AG04450 (cell line): ENCODE data around the gene MLYCD. TPM values are rescaled to one million over a fixed set of nuclear protein-coding genes. Genes with fewer than 3 reads are reported as not detected.

ENCODE experiments used
- CTCF ChIA-PET: fragments of 300-600, 350-600 bp; formaldehyde crosslinking; extraction: SDS; loops from one replicate; lab custom pipeline; 2022; ENCODE audit warnings: antibody characterized with exemption, inconsistent platforms; lab: Charles Lee
- POLR2A ChIA-PET: fragments of 350-600 bp; formaldehyde crosslinking; extraction: SDS; loops from one replicate; lab custom pipeline; 2021; ENCODE audit warnings: antibody characterized with exemption, inconsistent platforms; lab: Yijun Ruan, JAX
- DNase-seq: peaks from one replicate; pipeline ENCODE4 v3.0.0-alpha.2; 2011; ENCODE audit warnings: low read depth, low spot score
- H3K27ac ChIP-seq: one replicate; pipeline ENCODE4 v1.5.1; 2012; ENCODE audit warnings: low read depth, low read length, control low read depth
- H3K27me3 ChIP-seq: one replicate; pipeline ENCODE4 v1.6.0; 2012; ENCODE audit warnings: low read length; ENCODE audit not compliant: control insufficient read depth, insufficient read depth
- H3K4me3 ChIP-seq: 2 replicates; pipeline ENCODE4 v1.5.1; 2011; ENCODE audit warnings: mild to moderate bottlenecking, low read depth, low read length, control low read depth
- H3K9me3 ChIP-seq: 2 replicates; pipeline ENCODE4 v1.5.1; 2012; ENCODE audit warnings: low read length; ENCODE audit not compliant: control insufficient read depth, insufficient read depth
- CTCF ChIP-seq: IDR thresholded peaks from 2 replicates; pipeline ENCODE4 v1.5.1; 2011; ENCODE audit warnings: low read depth, low read length, control low read depth, inconsistent platforms
- polyA plus RNA-seq: library from polyadenylated mRNA; depleted of rRNA; stranded (reverse); fragments of >200 nt; gene quantifications from 2 replicates; pipeline ENCODE4 v1.2.3, GENCODE V29; 2011

MLYCD gene
- polyA plus RNA-seq, 1 experiment = 2.0 TPM

DNA sequence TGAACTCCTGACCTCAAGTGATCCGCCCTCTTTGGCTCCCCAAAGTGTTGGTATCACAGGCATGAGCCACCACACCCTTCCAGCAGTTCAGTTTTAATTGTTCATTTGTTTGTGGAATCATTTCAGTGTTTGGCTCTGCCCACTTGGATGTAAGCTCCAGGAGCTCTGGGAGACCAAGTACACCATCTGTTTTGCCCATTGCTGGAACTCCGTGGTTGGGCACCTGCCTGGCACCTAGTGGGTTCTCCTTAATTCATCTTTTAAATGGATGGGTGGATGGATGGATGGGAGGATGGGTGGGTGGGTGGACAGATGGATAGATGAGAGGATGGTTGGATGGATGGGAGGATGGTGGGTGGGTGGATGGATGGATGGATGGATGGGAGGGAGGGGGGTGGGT, 68.2 kb downstream of the MLYCD start:
- no peak for DNase-seq
- Histone ChIP-seq H3K27ac (no peak overlapping the region), H3K4me3 (no peak overlapping the region), H3K27me3 (peaks cover 18% of the 10 kb centered on the region), H3K9me3 (no peaks in the 10 kb centered on the region; the same call in 1 of the 2 replicates)
- CTCF ChIA-PET = interaction anchor here (0.8 to 1.3 kb wide), 3 partner anchors 93 to 99 kb away, joined by 3 to 9 read pairs (median 5); no protein-coding TSS in a partner anchor
- TF ChIP-seq CTCF = no peak
- POLR2A ChIA-PET = no interaction called here

GRCh38 chr16:83967838-83968305, 69.0 kb downstream of the MLYCD start, which contains the start of gene NECAB2:
Gene NECAB2, plus strand, starts transcription at chr16:83968244. Its CDS starts 405 bp downstream, at chr16:83968649.
- CTCF ChIA-PET = no interaction called here
- H3K27ac ChIP-seq = no peak within 1 kb of the TSS
- DNase-seq = no peak
- peak; percentile 35 for TF ChIP-seq CTCF
- no peaks in the 10 kb centered on the region; the same call in 1 of the 2 replicates for H3K9me3 ChIP-seq
- H3K4me3 ChIP-seq = peak within 1 kb of the TSS; percentile 42; the same call in 1 of the 2 replicates
- H3K27me3 ChIP-seq = peaks cover 18% of the 10 kb centered on the region
- POLR2A ChIA-PET = no interaction called here

DNA sequence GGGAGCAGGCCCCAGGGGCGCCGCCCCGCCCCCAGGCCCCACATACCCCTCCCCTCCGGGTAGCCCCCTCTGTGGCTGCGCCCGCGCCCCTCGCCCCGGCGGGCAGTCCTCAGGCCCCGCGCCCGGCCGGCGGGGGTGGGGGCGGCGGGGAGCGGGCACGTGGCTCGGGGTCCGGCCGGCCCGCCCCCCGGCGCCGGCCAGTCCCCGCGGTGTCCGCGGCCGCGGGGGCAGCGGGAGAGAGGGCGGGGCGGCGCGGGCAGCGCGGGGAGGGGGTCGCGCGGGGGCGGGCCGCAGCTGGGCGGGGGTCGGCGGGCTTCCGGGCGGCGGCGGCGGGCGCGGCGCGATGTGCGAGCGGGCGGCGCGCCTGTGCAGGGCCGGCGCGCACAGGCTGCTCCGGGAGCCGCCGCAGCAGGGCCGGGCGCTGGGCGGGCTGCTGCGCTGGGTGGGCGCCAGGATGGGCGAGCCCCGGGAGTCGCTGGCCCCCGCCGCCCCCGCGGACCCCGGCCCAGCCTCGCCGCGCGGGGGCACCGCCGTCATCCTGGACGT, 69.5 kb downstream of the MLYCD start:
- H3K4me3 ChIP-seq = peak overlapping the region; percentile 42; the same call in 1 of the 2 replicates
- ChIA-PET CTCF (interaction anchor here (1.5 kb wide), 1 partner anchor 97 kb away, joined by 10 read pairs; no protein-coding TSS in a partner anchor), POLR2A (no interaction called here)
- no peak for DNase-seq
- peaks cover 18% of the 10 kb centered on the region for H3K27me3 ChIP-seq
- no peak overlapping the region for H3K27ac ChIP-seq
- no peak for TF ChIP-seq CTCF
- no peaks in the 10 kb centered on the region; the same call in 1 of the 2 replicates for H3K9me3 ChIP-seq

- Histone ChIP-seq H3K27me3 (peaks cover 18% of the 10 kb centered on the region), H3K9me3 (no peaks in the 10 kb centered on the region; the same call in 1 of the 2 replicates), H3K4me3 (no peak overlapping the region), H3K27ac (no peak overlapping the region)
- ChIA-PET CTCF (interaction anchor here (1.5 to 2.1 kb wide), 4 partner anchors 73 to 97 kb away, joined by 3 to 12 read pairs (median 8); no protein-coding TSS in a partner anchor), POLR2A (no interaction called here)
- no peak for TF ChIP-seq CTCF
- DNase-seq = no peak
Observed at GRCh38 chr16:83968891-83969649, 70.2 kb downstream of the MLYCD start.
